HG02973 (cell line): ENCODE measurements around the gene MSANTD1.

Experiments used
- ATAC-seq: cut with Tn5 transposase; IDR thresholded peaks from one replicate; pipeline ENCODE4 v1.9.1; 2021; ENCODE audit warnings: moderate library complexity; ENCODE audit not compliant: unreplicated experiment

The MSANTD1 gene

GRCh38 chr4:3232871-3233271 is 16.1 kb upstream of the MSANTD1 start:
- no peak for ATAC-seq

GRCh38 chr4:3233391-3234071 is 15.4 kb upstream of the MSANTD1 start:
- ATAC-seq, result no peak

GRCh38 chr4:3234171-3235029 is 14.6 kb upstream of the MSANTD1 start:
- no peak for ATAC-seq

- no peak for ATAC-seq
These were observed 14.0 kb upstream of the MSANTD1 start for GRCh38 chr4:3235030-3235345.

GRCh38 chr4:3235581-3235980 is 13.4 kb upstream of the MSANTD1 start:
- no peak for ATAC-seq

GRCh38 chr4:3236326-3236878 is 12.6 kb upstream of the MSANTD1 start:
- no peak for ATAC-seq

GRCh38 chr4:3237266-3237665 is 11.7 kb upstream of the MSANTD1 start:
- ATAC-seq, result no peak

GRCh38 chr4:3237712-3238560 is 11.0 kb upstream of the MSANTD1 start:
- no peak for ATAC-seq

- ATAC-seq, result no peak
These were observed 10.2 kb upstream of the MSANTD1 start for GRCh38 chr4:3238721-3239120.

GRCh38 chr4:3239303-3239702 is 9.7 kb upstream of the MSANTD1 start:
- no peak for ATAC-seq

- no peak for ATAC-seq
These were observed 8.7 kb upstream of the MSANTD1 start for GRCh38 chr4:3239998-3240920.

GRCh38 chr4:3240936-3241522 is 7.9 kb upstream of the MSANTD1 start:
- ATAC-seq, result no peak

- no peak for ATAC-seq
These were observed 6.9 kb upstream of the MSANTD1 start for GRCh38 chr4:3241898-3242524.

GRCh38 chr4:3243136-3243780 is 5.7 kb upstream of the MSANTD1 start:
- ATAC-seq, result no peak

- ATAC-seq, result no peak
These were observed 5.0 kb upstream of the MSANTD1 start for GRCh38 chr4:3244002-3244401.

GRCh38 chr4:3244747-3245146 is 4.2 kb upstream of the MSANTD1 start:
- ATAC-seq, result no peak

- no peak for ATAC-seq
These were observed 3.3 kb upstream of the MSANTD1 start for GRCh38 chr4:3245676-3246075.

- no peak for ATAC-seq
These were observed 2.2 kb upstream of the MSANTD1 start for GRCh38 chr4:3246458-3247398.
